Neutrophil (primary cell): ENCODE measurements around the gene VSIG10.

Source experiments
- H3K27ac ChIP-seq: fragments of 200-600 bp; sonication (generic); 2 replicates; pipeline ENCODE4 v1.5.1; 2016; ENCODE audit warnings: mild to moderate bottlenecking, moderate library complexity
- H3K27me3 ChIP-seq: fragments of 200-600 bp; sonication (generic); 2 replicates; pipeline ENCODE4 v1.6.0; 2016; ENCODE audit warnings: mild to moderate bottlenecking
- H3K36me3 ChIP-seq: fragments of 200-600 bp; sonication (generic); 2 replicates; pipeline ENCODE4 v1.5.1; 2017
- H3K4me1 ChIP-seq, 2 experiments: fragments of 200-600 bp in 1 of 2; sonication (generic) in 1 of 2; 1 replicate in 1 of 2; 2 replicates in 1 of 2; pipeline versions ENCODE4 v1.5.1 to v1.6.1; 2013 to 2016; ENCODE audit warnings: low read depth in 1 of 2, low read length in 1 of 2, mild to moderate bottlenecking in 1 of 2, moderate library complexity in 1 of 2; ENCODE audit not compliant: control insufficient read depth in 1 of 2, insufficient read depth in 1 of 2
- H3K4me3 ChIP-seq, 2 experiments: fragments of 200-600 bp in 1 of 2; sonication (generic) in 1 of 2; 1 replicate in 1 of 2; 2 replicates in 1 of 2; pipeline ENCODE4 v1.5.1; 2013 to 2016; ENCODE audit warnings: low read depth in 1 of 2, low read length in 1 of 2, mild to moderate bottlenecking in 1 of 2, moderate library complexity in 1 of 2
- H3K9me3 ChIP-seq: fragments of 200-600 bp; sonication (generic); 2 replicates; pipeline ENCODE4 v1.5.1; 2016
- CTCF ChIP-seq: fragments of 200-600 bp; sonication (generic); IDR thresholded peaks from 2 replicates; pipeline ENCODE4 v1.5.1; 2016; ENCODE audit warnings: antibody characterized with exemption

VSIG10 gene

GRCh38 chr12:118063576-118064391 lies 40.0 kb downstream of the VSIG10 start:
- peaks cover 57 to 64% of the 10 kb centered on the region in 2 experiments for H3K4me1 ChIP-seq
- TF ChIP-seq CTCF, result no peak

GRCh38 chr12:118061873-118062843 lies 41.7 kb downstream of the VSIG10 start:
- peaks cover 49 to 54% of the 10 kb centered on the region in 2 experiments for H3K4me1 ChIP-seq
- H3K9me3 ChIP-seq, result no peaks in the 10 kb centered on the region
- no peaks in the 10 kb centered on the region for H3K27me3 ChIP-seq
- H3K4me3 ChIP-seq, result peak overlapping the region; percentile 80 to 82
- TF ChIP-seq CTCF, result no peak
- H3K27ac ChIP-seq, result peak overlapping the region; percentile 77
- no peaks in the 10 kb centered on the region for H3K36me3 ChIP-seq

More at GRCh38 chr12:118063576-118064391, 40.0 kb downstream of the VSIG10 start:
- Histone ChIP-seq H3K27ac (peak overlapping the region; percentile 34), H3K27me3 (no peaks in the 10 kb centered on the region), H3K9me3 (no peaks in the 10 kb centered on the region), H3K4me3 (no peak overlapping the region), H3K36me3 (no peaks in the 10 kb centered on the region)

- Histone ChIP-seq H3K4me1 (peaks cover 49 to 54% of the 10 kb centered on the region in 2 experiments), H3K4me3 (peak within 1 kb of the TSS; percentile 80 to 82), H3K36me3 (no peaks in the 10 kb centered on the region), H3K9me3 (no peaks in the 10 kb centered on the region), H3K27ac (peak within 1 kb of the TSS; percentile 77), H3K27me3 (no peaks in the 10 kb centered on the region)
- no peak for TF ChIP-seq CTCF
Measured at GRCh38 chr12:118061011-118061872, 42.6 kb downstream of the VSIG10 start, which contains the start of gene WSB2. TSS of gene WSB2 (minus strand) at chr12:118061179. CDS start at chr12:118061048, 131 bp downstream.

- peaks cover 44 to 46% of the 10 kb centered on the region in 2 experiments for H3K4me1 ChIP-seq
- no peaks in the 10 kb centered on the region for H3K9me3 ChIP-seq
- H3K36me3 ChIP-seq, result no peaks in the 10 kb centered on the region
- no peak for TF ChIP-seq CTCF
- H3K4me3 ChIP-seq, result peak overlapping the region; percentile 78 to 82
- H3K27me3 ChIP-seq, result no peaks in the 10 kb centered on the region
- H3K27ac ChIP-seq, result peak overlapping the region; percentile 77
Measured at GRCh38 chr12:118060301-118061010, 43.4 kb downstream of the VSIG10 start.
